Measurements from ENCODE around the gene SULT1C2.

The SULT1C2 gene

DNA sequence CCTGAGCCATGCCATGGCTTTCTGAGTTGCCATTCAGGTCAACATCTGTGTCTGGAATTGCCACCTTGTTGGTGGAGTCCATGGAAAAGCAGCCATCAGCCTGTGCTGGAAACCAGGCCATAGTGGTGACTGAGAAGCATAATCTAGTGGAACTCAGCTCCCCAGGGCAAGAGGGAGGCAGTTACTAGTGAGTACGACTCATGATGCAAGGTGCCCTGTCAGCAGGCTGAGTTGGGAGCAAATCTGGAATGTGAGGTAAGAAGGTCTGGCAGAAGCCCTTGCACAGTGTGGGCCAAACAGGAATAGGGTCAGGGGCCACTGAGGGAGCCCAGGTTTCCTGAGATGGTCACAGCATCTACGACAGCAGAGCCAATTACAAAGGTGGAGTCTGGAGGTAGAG, 37.1 kb downstream of the SULT1C2 start:
- Histone ChIP-seq H3K9ac (ENCODE audit: low read depth, low read length, poor library complexity, severe bottlenecking) (no peak overlapping the region), H3F3A (ENCODE audit: low read depth) (no peaks in the 10 kb centered on the region), H4K20me1 (ENCODE audit: insufficient read depth, low read length, poor library complexity, severe bottlenecking) (no peaks in the 10 kb centered on the region), H3K4me1 (ENCODE audit: insufficient read depth, low read length, poor library complexity, severe bottlenecking) (peaks cover 2% of the 10 kb centered on the region), H3K36me3 (ENCODE audit: insufficient read depth, low read length) (no peaks in the 10 kb centered on the region), H3K9me2 (replicated peaks; ENCODE audit: low read depth, low read length) (no peaks in the 10 kb centered on the region), H2AFZ (ENCODE audit: low read length) (no peak overlapping the region), H3K4me3 (ENCODE audit: low read length, poor library complexity, severe bottlenecking) (no peak overlapping the region), H3K9me3 (ENCODE audit: insufficient read depth, low read depth, low read length) (no peaks in the 10 kb centered on the region), H3K4me2 (ENCODE audit: low read depth, low read length, poor library complexity, severe bottlenecking) (no peak overlapping the region), H3K79me2 (ENCODE audit: insufficient read depth, low read length) (no peaks in the 10 kb centered on the region), H3K27me3 (ENCODE audit: insufficient read depth, low read length, poor library complexity, severe bottlenecking) (no peaks in the 10 kb centered on the region)
- TF ChIP-seq, protein P1, sequence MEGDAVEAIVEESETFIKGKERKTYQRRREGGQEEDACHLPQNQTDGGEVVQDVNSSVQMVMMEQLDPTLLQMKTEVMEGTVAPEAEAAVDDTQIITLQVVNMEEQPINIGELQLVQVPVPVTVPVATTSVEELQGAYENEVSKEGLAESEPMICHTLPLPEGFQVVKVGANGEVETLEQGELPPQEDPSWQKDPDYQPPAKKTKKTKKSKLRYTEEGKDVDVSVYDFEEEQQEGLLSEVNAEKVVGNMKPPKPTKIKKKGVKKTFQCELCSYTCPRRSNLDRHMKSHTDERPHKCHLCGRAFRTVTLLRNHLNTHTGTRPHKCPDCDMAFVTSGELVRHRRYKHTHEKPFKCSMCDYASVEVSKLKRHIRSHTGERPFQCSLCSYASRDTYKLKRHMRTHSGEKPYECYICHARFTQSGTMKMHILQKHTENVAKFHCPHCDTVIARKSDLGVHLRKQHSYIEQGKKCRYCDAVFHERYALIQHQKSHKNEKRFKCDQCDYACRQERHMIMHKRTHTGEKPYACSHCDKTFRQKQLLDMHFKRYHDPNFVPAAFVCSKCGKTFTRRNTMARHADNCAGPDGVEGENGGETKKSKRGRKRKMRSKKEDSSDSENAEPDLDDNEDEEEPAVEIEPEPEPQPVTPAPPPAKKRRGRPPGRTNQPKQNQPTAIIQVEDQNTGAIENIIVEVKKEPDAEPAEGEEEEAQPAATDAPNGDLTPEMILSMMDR (conservative IDR thresholded peaks at IDR 0.05; ENCODE audit: low read length) = no peak
- TF ChIP-seq EZH2phosphoT487 (IDR thresholded peaks at IDR 0.05; ENCODE audit: borderline replicate concordance) = no peak

DNA sequence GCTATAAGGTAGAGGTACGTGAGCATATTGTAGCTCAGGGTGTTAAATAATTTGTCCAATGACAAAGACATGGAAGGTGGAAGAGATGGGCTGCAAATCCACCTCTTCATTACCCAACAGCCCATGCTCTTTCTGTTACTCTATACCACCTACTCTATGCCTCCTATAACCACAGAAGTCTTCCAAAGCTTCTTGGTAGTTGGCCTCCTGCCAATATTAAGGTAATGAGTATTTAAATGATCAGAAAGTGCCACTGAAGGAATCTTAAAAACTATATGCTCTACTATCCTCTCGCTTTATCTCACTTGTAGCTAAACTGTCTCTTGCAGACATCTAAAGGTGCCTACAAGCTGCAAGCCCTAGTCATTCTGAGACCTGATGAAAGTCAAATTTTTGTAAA, 41.1 kb downstream of the SULT1C2 start:
- no peaks in the 10 kb centered on the region for H3K27me3 ChIP-seq (ENCODE audit: insufficient read depth, low read length, poor library complexity, severe bottlenecking)
- no peak overlapping the region for H3K9ac ChIP-seq (ENCODE audit: low read depth, low read length, poor library complexity, severe bottlenecking)
- no peak overlapping the region for H3K4me3 ChIP-seq (ENCODE audit: low read length, poor library complexity, severe bottlenecking)
- no peak for TF ChIP-seq EZH2phosphoT487 (IDR thresholded peaks at IDR 0.05; ENCODE audit: borderline replicate concordance)
- TF ChIP-seq, protein P1 (conservative IDR thresholded peaks at IDR 0.05; ENCODE audit: low read length) = no peak
- no peaks in the 10 kb centered on the region for H3K36me3 ChIP-seq (ENCODE audit: insufficient read depth, low read length)
- no peak overlapping the region for H3K4me2 ChIP-seq (ENCODE audit: low read depth, low read length, poor library complexity, severe bottlenecking)
- H3K79me2 ChIP-seq (ENCODE audit: insufficient read depth, low read length) = no peaks in the 10 kb centered on the region
- H2AFZ ChIP-seq (ENCODE audit: low read length) = no peak overlapping the region
- H3K9me2 ChIP-seq (replicated peaks; ENCODE audit: low read depth, low read length) = no peaks in the 10 kb centered on the region
- H4K20me1 ChIP-seq (ENCODE audit: insufficient read depth, low read length, poor library complexity, severe bottlenecking) = no peaks in the 10 kb centered on the region
- no peaks in the 10 kb centered on the region for H3K9me3 ChIP-seq (ENCODE audit: insufficient read depth, low read depth, low read length)
- peaks cover 10% of the 10 kb centered on the region for H3K4me1 ChIP-seq (ENCODE audit: insufficient read depth, low read length, poor library complexity, severe bottlenecking)
- no peaks in the 10 kb centered on the region for H3F3A ChIP-seq (ENCODE audit: low read depth)

DNA sequence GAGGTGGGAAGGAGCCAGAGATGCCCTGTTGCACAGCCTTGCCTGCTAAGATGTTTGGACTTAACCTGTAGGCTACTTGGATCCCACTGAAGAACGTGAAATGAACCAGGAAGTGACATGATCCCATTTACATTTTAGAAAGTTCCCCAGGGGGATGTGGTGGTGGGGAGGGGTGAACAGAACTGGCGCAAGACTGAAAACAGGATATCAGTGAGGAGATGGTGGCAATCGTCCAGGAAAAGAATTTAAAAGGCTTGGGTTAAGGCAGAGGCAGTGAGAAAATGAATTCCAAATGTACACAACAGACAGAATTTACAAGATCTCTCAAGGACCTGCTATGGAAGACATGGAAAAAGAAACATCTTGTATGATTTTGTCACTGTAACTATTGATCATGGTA, 42.3 kb downstream of the SULT1C2 start:
- no peak overlapping the region for H3K4me3 ChIP-seq (ENCODE audit: low read length, poor library complexity, severe bottlenecking)
- no peak overlapping the region for H3K4me2 ChIP-seq (ENCODE audit: low read depth, low read length, poor library complexity, severe bottlenecking)
- no peak overlapping the region for H2AFZ ChIP-seq (ENCODE audit: low read length)
- H3K9me2 ChIP-seq (replicated peaks; ENCODE audit: low read depth, low read length) = no peaks in the 10 kb centered on the region
- H3K36me3 ChIP-seq (ENCODE audit: insufficient read depth, low read length) = no peaks in the 10 kb centered on the region
- TF ChIP-seq, protein P1 (conservative IDR thresholded peaks at IDR 0.05; ENCODE audit: low read length) = no peak
- no peak for TF ChIP-seq EZH2phosphoT487 (IDR thresholded peaks at IDR 0.05; ENCODE audit: borderline replicate concordance)
- no peak overlapping the region for H3K9ac ChIP-seq (ENCODE audit: low read depth, low read length, poor library complexity, severe bottlenecking)
- H3K79me2 ChIP-seq (ENCODE audit: insufficient read depth, low read length) = no peaks in the 10 kb centered on the region
- peaks cover 10% of the 10 kb centered on the region for H3K4me1 ChIP-seq (ENCODE audit: insufficient read depth, low read length, poor library complexity, severe bottlenecking)
- no peaks in the 10 kb centered on the region for H3K27me3 ChIP-seq (ENCODE audit: insufficient read depth, low read length, poor library complexity, severe bottlenecking)
- no peaks in the 10 kb centered on the region for H3K9me3 ChIP-seq (ENCODE audit: insufficient read depth, low read depth, low read length)
- no peaks in the 10 kb centered on the region for H4K20me1 ChIP-seq (ENCODE audit: insufficient read depth, low read length, poor library complexity, severe bottlenecking)
- H3F3A ChIP-seq (ENCODE audit: low read depth) = no peaks in the 10 kb centered on the region

Measured in Loucy (cell line).